Peyer's patch (tissue), 4 donors: ENCODE measurements around the gene RNF150.

Experiments
- POLR2A ChIP-seq, 2 donors: fragments of 450-650 bp; IDR thresholded peaks; one replicate each; pipeline ENCODE4 v1.5.1; 2017; ENCODE audit warnings: antibody characterized with exemption in 2 of 2, mild to moderate bottlenecking in 2 of 2, moderate library complexity in 2 of 2
- TF ChIP-seq, protein P1 (sequence below), 6 experiments: fragments of 450-650 bp in 4 of 6; fragments of 200-600 bp in 2 of 6; sonication (generic) in 1 of 6; IDR thresholded peaks; one replicate each; pipeline ENCODE4 v1.5.1; 2017 to 2019; ENCODE audit warnings: antibody characterized with exemption in 6 of 6, mild to moderate bottlenecking in 3 of 6, moderate library complexity in 1 of 6

DNA sequence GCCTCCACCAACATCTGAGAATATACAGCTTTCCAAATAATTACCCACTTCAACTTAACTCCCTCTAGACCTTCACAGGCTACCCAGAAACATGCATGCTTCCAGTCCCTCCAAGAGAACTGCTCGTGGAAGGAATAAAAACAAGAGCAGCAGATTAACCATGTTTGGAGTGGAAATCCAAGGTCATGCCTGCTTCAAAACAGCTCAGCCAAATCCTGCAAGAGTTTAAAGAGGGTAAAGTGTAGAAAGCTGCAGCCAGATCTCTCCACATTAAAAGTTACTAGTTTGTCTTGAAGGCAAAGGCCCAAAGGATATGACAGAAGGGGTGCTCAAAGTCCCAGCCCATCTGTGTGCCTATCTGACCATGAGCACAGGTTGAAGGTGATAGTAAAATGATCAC is 139.3 kb downstream of the RNF150 start:
- TF ChIP-seq POLR2A (IDR thresholded peaks at IDR 0.05), result no peak
- TF ChIP-seq, protein P1, sequence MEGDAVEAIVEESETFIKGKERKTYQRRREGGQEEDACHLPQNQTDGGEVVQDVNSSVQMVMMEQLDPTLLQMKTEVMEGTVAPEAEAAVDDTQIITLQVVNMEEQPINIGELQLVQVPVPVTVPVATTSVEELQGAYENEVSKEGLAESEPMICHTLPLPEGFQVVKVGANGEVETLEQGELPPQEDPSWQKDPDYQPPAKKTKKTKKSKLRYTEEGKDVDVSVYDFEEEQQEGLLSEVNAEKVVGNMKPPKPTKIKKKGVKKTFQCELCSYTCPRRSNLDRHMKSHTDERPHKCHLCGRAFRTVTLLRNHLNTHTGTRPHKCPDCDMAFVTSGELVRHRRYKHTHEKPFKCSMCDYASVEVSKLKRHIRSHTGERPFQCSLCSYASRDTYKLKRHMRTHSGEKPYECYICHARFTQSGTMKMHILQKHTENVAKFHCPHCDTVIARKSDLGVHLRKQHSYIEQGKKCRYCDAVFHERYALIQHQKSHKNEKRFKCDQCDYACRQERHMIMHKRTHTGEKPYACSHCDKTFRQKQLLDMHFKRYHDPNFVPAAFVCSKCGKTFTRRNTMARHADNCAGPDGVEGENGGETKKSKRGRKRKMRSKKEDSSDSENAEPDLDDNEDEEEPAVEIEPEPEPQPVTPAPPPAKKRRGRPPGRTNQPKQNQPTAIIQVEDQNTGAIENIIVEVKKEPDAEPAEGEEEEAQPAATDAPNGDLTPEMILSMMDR (IDR thresholded peaks at IDR 0.05), result no peak
